A673 (cell line): Measurements from ENCODE around the gene STX7.

Experiments used
- CTCF ChIP-seq: fragments of 300-800, 200-600 bp; sonication (generic); conservative IDR thresholded peaks from 2 replicates; pipeline ENCODE4 v1.5.1; 2017; ENCODE audit warnings: low read depth, mild to moderate bottlenecking, antibody characterized with exemption, low read length, moderate library complexity, mixed read lengths
- EZH2 ChIP-seq: fragments of 200-600 bp; sonication (generic); IDR thresholded peaks from 2 replicates; pipeline ENCODE4 v1.6.1; 2017; ENCODE audit warnings: borderline replicate concordance, low read depth, mild to moderate bottlenecking, mixed read lengths, antibody characterized with exemption, low read length; ENCODE audit not compliant: poor library complexity, severe bottlenecking

- TF ChIP-seq CTCF (no peak), EZH2 (no peak)
Observed at GRCh38 chr6:132461958-132462357, 51.0 kb downstream of the STX7 start.
